ENCODE results near the gene FGD3. TPM values are rescaled to one million over a fixed set of nuclear protein-coding genes. Genes with fewer than 3 reads are reported as not detected.

Gene FGD3
- total RNA-seq, 4 donors from 2014 or later: 0.29 to 4.9 (median 2.9) TPM

- no peak for TF ChIP-seq CTCF (IDR thresholded peaks at IDR 0.05)
- no peak for TF ChIP-seq POLR2A (IDR thresholded peaks at IDR 0.05)
- Histone ChIP-seq H3K4me1 (no peaks in the 10 kb centered on the region), H3K4me3 (no peak overlapping the region), H3K27me3 (no peaks in the 10 kb centered on the region), H3K27ac (no peak overlapping the region), H3K9me3 (no peaks in the 10 kb centered on the region), H3K36me3 (no peaks in the 10 kb centered on the region)
- intact Hi-C loops (cut with DNase I; ENCODE audit: low total_unique reads): no loop called here
- no peak for DNase-seq
Observed at GRCh38 chr9:92944921-92945320, 2.4 kb upstream of the FGD3 start.

GRCh38 chr9:92945796-92946195 is 1.5 kb upstream of the FGD3 start:
- Histone ChIP-seq H3K36me3 (no peaks in the 10 kb centered on the region), H3K27me3 (no peaks in the 10 kb centered on the region), H3K9me3 (no peaks in the 10 kb centered on the region), H3K4me1 (no peaks in the 10 kb centered on the region), H3K27ac (no peak overlapping the region), H3K4me3 (no peak overlapping the region)
- intact Hi-C loops (cut with DNase I; ENCODE audit: low total_unique reads): no loop called here
- DNase-seq: no peak
- TF ChIP-seq CTCF (IDR thresholded peaks at IDR 0.05): no peak
- no peak for TF ChIP-seq POLR2A (IDR thresholded peaks at IDR 0.05)

- Histone ChIP-seq H3K36me3 (no peaks in the 10 kb centered on the region), H3K4me1 (no peaks in the 10 kb centered on the region), H3K9me3 (no peaks in the 10 kb centered on the region), H3K4me3 (no peak overlapping the region), H3K27me3 (no peaks in the 10 kb centered on the region), H3K27ac (no peak overlapping the region)
- DNase-seq: no peak
- no peak for TF ChIP-seq POLR2A (IDR thresholded peaks at IDR 0.05)
- TF ChIP-seq CTCF (IDR thresholded peaks at IDR 0.05): no peak
- intact Hi-C loops (cut with DNase I; ENCODE audit: low total_unique reads): no loop called here
Observed at GRCh38 chr9:92948038-92948534, 763 bp downstream of the FGD3 start.

GRCh38 chr9:92948632-92949031 is 1.3 kb downstream of the FGD3 start:
- Histone ChIP-seq H3K27ac (no peak overlapping the region), H3K27me3 (no peaks in the 10 kb centered on the region), H3K9me3 (no peaks in the 10 kb centered on the region), H3K4me3 (no peak overlapping the region), H3K4me1 (no peaks in the 10 kb centered on the region), H3K36me3 (no peaks in the 10 kb centered on the region)
- intact Hi-C loops (cut with DNase I; ENCODE audit: low total_unique reads): no loop called here
- TF ChIP-seq POLR2A (IDR thresholded peaks at IDR 0.05): no peak
- no peak for TF ChIP-seq CTCF (IDR thresholded peaks at IDR 0.05)
- no peak for DNase-seq

GRCh38 chr9:92949266-92949982 is 2.1 kb downstream of the FGD3 start:
- no peak overlapping the region for H3K4me3 ChIP-seq

More at GRCh38 chr9:92949266-92949982, 2.1 kb downstream of the FGD3 start:
- DNase-seq: no peak
- H3K36me3 ChIP-seq: no peaks in the 10 kb centered on the region
- H3K27me3 ChIP-seq: no peaks in the 10 kb centered on the region
- H3K9me3 ChIP-seq: no peaks in the 10 kb centered on the region
- intact Hi-C loops (cut with DNase I; ENCODE audit: low total_unique reads): no loop called here
- H3K27ac ChIP-seq: no peak overlapping the region
- TF ChIP-seq POLR2A (IDR thresholded peaks at IDR 0.05) (no peak), CTCF (IDR thresholded peaks at IDR 0.05) (no peak)
- H3K4me1 ChIP-seq: no peaks in the 10 kb centered on the region
